Smooth muscle cell (in vitro differentiated cells): ENCODE data around the gene GRIN3B. TPM values are rescaled to one million over a fixed set of nuclear protein-coding genes. Genes with fewer than 3 reads are reported as not detected.

Source experiments
- DNase-seq: peaks from one replicate; lab custom pipeline; 2025; ENCODE audit not compliant: unreplicated experiment; lab: John Stamatoyannopoulos, UW
- H2AFZ ChIP-seq: fragments of 200-600 bp; sonication (generic); 2 replicates; pipeline ENCODE4 v1.6.0; 2016; ENCODE audit warnings: antibody characterized with exemption, low read depth, mild to moderate bottlenecking
- H3F3A ChIP-seq: fragments of 200-600 bp; sonication (generic); 2 replicates; pipeline ENCODE4 v1.6.0; 2017; ENCODE audit warnings: antibody characterized with exemption, low read depth
- H3K27ac ChIP-seq: fragments of 200-600 bp; sonication (generic); 2 replicates; pipeline ENCODE4 v1.5.1; 2016; ENCODE audit warnings: low read depth, mild to moderate bottlenecking
- H3K27me3 ChIP-seq: fragments of 200-600 bp; sonication (generic); 2 replicates; pipeline ENCODE4 v1.6.1; 2016; ENCODE audit warnings: low read depth, mild to moderate bottlenecking
- H3K36me3 ChIP-seq: fragments of 200-600 bp; sonication (generic); 2 replicates; pipeline ENCODE4 v1.5.1; 2016; ENCODE audit warnings: low read depth
- H3K4me1 ChIP-seq: fragments of 200-600 bp; sonication (generic); 2 replicates; pipeline ENCODE4 v1.5.1; 2016; ENCODE audit warnings: low read depth
- H3K4me2 ChIP-seq: fragments of 200-600 bp; sonication (generic); 2 replicates; pipeline ENCODE4 v1.6.0; 2016; ENCODE audit warnings: mild to moderate bottlenecking
- H3K4me3 ChIP-seq: fragments of 200-600 bp; sonication (generic); 2 replicates; pipeline ENCODE4 v1.5.1; 2016; ENCODE audit warnings: mild to moderate bottlenecking
- H3K79me2 ChIP-seq: fragments of 200-600 bp; sonication (generic); 2 replicates; pipeline ENCODE4 v1.6.0; 2016; ENCODE audit warnings: low read depth, mild to moderate bottlenecking
- H3K9ac ChIP-seq: fragments of 200-600 bp; sonication (generic); 2 replicates; pipeline ENCODE4 v1.6.0; 2016; ENCODE audit warnings: low read depth
- H3K9me3 ChIP-seq: fragments of 200-600 bp; sonication (generic); replicated peaks from 2 replicates; pipeline ENCODE4 v1.5.1; 2016; ENCODE audit warnings: low read depth
- H4K20me1 ChIP-seq: fragments of 200-600 bp; sonication (generic); 2 replicates; pipeline ENCODE4 v1.6.0; 2016; ENCODE audit warnings: low read depth
- WGBS: methylation state at CpG from one replicate; pipeline ENCODE4 v1.1.7; 2016; ENCODE audit warnings: low lambda C conversion rate; 5-methylcytosine and 5-hydroxymethylcytosine counted together
- polyA plus RNA-seq: library from polyadenylated mRNA; unstranded; fragments of >200 nt; fragmentation: Nextera tagmentation; extraction: Ambion mirVana; gene quantifications from 2 replicates; pipeline ENCODE4 v1.2.1, GENCODE V29; 2016
- total RNA-seq: library from RNA; depleted of rRNA; stranded (reverse); fragments of >200 nt; gene quantifications from 2 replicates; pipeline ENCODE4 v1.2.3, GENCODE V29; 2014
- TF ChIP-seq, protein P1 (sequence below): fragments of 200-600 bp; sonication (generic); IDR thresholded peaks from 2 replicates; pipeline ENCODE4 v1.5.1; 2017; ENCODE audit warnings: borderline replicate concordance, mild to moderate bottlenecking, antibody characterized with exemption; ENCODE audit not compliant: insufficient read depth, poor library complexity, severe bottlenecking

GRIN3B gene
- total and polyA plus RNA-seq, 2 experiments from 2014 or later: 1.2 to 12.6 TPM

DNA sequence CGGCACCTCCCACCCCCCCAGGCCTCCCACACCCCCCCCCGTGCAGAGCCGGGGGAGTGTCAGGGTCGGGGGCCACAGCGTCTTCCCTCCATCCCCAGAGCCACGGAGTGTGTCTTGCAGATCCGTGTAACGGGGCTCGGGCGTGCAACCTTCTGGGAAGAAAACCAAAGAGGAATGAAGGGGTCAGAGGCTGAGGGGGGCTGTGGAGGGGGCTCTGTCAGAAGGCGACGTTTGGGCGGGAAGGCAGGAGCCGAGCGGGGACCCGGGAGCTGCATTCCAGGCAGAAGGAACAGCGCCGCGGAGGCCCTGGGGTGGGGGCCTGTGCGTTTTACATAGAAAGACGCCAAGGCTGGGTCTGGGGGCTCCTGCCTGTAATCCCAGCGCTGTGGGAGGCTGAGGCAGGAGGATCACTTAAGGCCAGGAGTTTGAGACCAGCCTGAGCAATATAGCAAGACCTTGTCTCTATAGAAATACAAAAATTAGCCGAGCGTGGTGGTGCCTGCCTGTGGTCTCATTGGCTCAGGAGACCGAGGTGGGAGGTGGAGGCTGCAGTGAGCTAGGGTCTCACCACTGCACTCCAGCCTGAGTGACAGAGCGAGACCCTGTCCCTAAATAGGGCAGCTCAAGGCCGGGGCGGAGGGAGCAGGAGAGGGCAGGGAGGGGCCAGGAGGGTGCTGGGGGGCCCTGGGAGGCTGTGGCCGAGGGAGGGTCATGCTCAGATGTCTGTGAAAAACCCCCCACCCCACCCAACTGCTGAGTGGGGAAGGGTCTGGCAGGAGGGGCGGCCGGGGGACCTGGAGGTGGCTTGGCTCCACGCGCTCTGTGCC is 46.6 kb upstream of the GRIN3B start:
- peaks cover 39% of the 10 kb centered on the region for H4K20me1 ChIP-seq
- no peak for DNase-seq
- peak overlapping the region; percentile 95 for H3K27ac ChIP-seq
- no peaks in the 10 kb centered on the region for H3K27me3 ChIP-seq
- H3K4me3 ChIP-seq: peak overlapping the region; percentile 42
- H3K79me2 ChIP-seq: peaks cover 74% of the 10 kb centered on the region
- peak overlapping the region; percentile 85 for H3K4me2 ChIP-seq
- no peak overlapping the region for H2AFZ ChIP-seq
- 17% methylated on average over 24 of the region's 33 CpGs for WGBS
- H3K9me3 ChIP-seq: no peaks in the 10 kb centered on the region
- peak overlapping the region; percentile 67 for H3K9ac ChIP-seq
- peaks cover 51% of the 10 kb centered on the region for H3K4me1 ChIP-seq
- peaks cover 46% of the 10 kb centered on the region for H3F3A ChIP-seq
- H3K36me3 ChIP-seq: no peaks in the 10 kb centered on the region
- TF ChIP-seq, protein P1, sequence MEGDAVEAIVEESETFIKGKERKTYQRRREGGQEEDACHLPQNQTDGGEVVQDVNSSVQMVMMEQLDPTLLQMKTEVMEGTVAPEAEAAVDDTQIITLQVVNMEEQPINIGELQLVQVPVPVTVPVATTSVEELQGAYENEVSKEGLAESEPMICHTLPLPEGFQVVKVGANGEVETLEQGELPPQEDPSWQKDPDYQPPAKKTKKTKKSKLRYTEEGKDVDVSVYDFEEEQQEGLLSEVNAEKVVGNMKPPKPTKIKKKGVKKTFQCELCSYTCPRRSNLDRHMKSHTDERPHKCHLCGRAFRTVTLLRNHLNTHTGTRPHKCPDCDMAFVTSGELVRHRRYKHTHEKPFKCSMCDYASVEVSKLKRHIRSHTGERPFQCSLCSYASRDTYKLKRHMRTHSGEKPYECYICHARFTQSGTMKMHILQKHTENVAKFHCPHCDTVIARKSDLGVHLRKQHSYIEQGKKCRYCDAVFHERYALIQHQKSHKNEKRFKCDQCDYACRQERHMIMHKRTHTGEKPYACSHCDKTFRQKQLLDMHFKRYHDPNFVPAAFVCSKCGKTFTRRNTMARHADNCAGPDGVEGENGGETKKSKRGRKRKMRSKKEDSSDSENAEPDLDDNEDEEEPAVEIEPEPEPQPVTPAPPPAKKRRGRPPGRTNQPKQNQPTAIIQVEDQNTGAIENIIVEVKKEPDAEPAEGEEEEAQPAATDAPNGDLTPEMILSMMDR: no peak

DNA sequence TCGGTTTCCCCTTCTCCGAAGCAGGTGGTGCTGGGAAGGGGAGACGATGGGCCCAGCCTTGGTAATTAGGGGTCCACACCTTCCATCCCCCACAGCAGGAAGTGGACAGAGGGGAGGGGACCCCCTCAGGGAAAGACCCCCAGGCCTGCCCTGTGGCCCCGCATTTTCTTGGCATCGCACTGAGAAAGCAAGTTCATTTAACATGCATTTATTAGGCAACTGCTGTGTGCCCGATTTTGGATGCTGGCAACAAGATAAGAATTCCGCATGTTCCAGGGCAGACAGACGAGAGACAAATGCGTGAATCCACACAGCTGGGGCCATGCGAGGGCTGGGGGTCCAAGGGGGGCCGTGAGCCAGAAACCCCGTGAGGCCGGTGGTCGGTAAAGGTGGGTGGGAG is 45.9 kb upstream of the GRIN3B start:
- Histone ChIP-seq H3K36me3 (no peaks in the 10 kb centered on the region), H3K4me3 (no peak overlapping the region), H3K9ac (no peak overlapping the region), H2AFZ (no peak overlapping the region), H3K4me2 (peak overlapping the region; percentile 85), H3K27ac (peak overlapping the region; percentile 95), H3K79me2 (peaks cover 72% of the 10 kb centered on the region), H3K27me3 (no peaks in the 10 kb centered on the region), H3K4me1 (peaks cover 51% of the 10 kb centered on the region), H4K20me1 (peaks cover 39% of the 10 kb centered on the region), H3F3A (peaks cover 46% of the 10 kb centered on the region), H3K9me3 (no peaks in the 10 kb centered on the region)
- 37% methylated on average over 11 of the region's 14 CpGs for WGBS
- DNase-seq: no peak
- TF ChIP-seq, protein P1: no peak

DNA sequence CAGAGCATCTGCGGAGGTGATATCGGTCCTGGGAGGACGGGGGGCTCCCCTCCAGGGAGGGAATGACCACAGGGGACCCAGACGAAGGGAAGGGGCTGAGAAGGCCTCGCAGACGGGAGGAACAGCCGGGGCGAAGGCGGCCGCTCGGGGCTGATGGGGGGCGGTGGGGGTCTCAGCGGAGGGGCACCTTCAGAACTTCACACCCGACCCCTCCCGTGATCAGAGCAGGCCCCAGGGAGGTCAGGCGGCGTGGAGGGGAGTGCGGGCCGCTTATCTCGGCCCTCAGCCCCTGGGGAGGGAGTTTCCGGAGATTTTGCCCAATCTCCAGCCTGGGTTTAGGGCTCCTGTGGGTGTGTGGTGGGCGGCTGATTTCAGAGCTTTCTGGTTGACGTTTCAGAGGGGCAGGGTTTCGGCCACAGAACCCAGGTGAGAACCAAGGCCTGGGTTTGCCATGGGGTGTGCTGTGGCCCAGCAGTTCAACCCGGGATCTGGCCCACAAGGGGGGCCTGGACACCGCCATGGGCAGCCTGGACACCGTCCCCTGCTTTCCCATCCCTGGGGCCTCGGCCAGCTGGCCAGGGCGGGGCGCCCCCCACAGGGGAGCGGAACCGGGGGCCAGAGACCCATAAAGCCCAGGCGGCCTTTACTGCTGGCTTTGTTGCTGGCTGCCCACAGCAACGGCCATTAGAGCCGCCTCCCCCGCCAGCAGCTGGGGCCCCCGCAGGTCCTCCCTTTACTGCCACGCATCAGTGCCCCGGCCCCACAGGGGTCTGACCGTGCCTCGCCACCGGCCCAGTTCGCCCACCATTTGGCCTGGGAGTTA is 45.3 kb upstream of the GRIN3B start:
- Histone ChIP-seq H3K4me1 (peaks cover 51% of the 10 kb centered on the region), H3K27ac (peak overlapping the region; percentile 95), H3K79me2 (peaks cover 73% of the 10 kb centered on the region), H3K36me3 (no peaks in the 10 kb centered on the region), H3K9ac (no peak overlapping the region), H3K9me3 (no peaks in the 10 kb centered on the region), H4K20me1 (peaks cover 40% of the 10 kb centered on the region), H2AFZ (no peak overlapping the region), H3K4me2 (peak overlapping the region; percentile 85), H3F3A (peaks cover 49% of the 10 kb centered on the region), H3K4me3 (no peak overlapping the region), H3K27me3 (no peaks in the 10 kb centered on the region)
- TF ChIP-seq, protein P1: no peak
- DNase-seq: no peak
- WGBS: 42% methylated on average over 21 of the region's 43 CpGs
